Heart right ventricle (tissue), 16 donors: Measurements from ENCODE around the gene ECHDC1. TPM values are rescaled to one million over a fixed set of nuclear protein-coding genes. Genes with fewer than 3 reads are reported as not detected.

ENCODE experiments used
- ATAC-seq, 8 donors: fragments of 200-7000 bp; cut with Tn5 transposase; one replicate each; pipeline ENCODE4 v1.9.1; 2020; ENCODE audit warnings: mild to moderate bottlenecking in 8 of 8, moderate library complexity in 8 of 8, moderate number of reproducible peaks in 1 of 8
- DNase-seq, 2 donors: peaks; one replicate each; pipeline ENCODE4 v3.0.0-alpha.2; 2020
- H3K27ac ChIP-seq, 10 donors: fragments of 200-600 bp; sonication (generic) in 2 of 10; one replicate each; pipeline versions ENCODE4 v1.5.0 to v1.8.0; 2020 to 2022; ENCODE audit warnings: mild to moderate bottlenecking in 3 of 10
- H3K27me3 ChIP-seq, 7 donors: fragments of 200-600 bp; one replicate each; pipeline ENCODE4 v1.8.0; 2021 to 2022; ENCODE audit warnings: mild to moderate bottlenecking in 2 of 7
- H3K36me3 ChIP-seq, 9 donors: fragments of 200-600 bp; sonication (generic) in 1 of 9; one replicate each; pipeline versions ENCODE4 v1.5.0 to v1.8.0; 2020 to 2022; ENCODE audit warnings: mild to moderate bottlenecking in 2 of 9
- H3K4me1 ChIP-seq, 9 donors: fragments of 200-600 bp; sonication (generic) in 1 of 9; one replicate each; pipeline versions ENCODE4 v1.5.0 to v1.8.0; 2020 to 2022; ENCODE audit warnings: mild to moderate bottlenecking in 4 of 9
- H3K4me3 ChIP-seq, 10 donors: fragments of 200-600 bp; sonication (generic) in 2 of 10; one replicate each; pipeline versions ENCODE4 v1.5.0 to v1.8.0; 2020 to 2022; ENCODE audit warnings: mild to moderate bottlenecking in 7 of 10, moderate library complexity in 2 of 10
- H3K9me3 ChIP-seq, 11 donors: fragments of 200-600 bp in 10 of 11; sonication (generic) in 2 of 11; one replicate each; pipeline versions ENCODE4 v1.5.0 to v1.8.0; 2013 to 2022; ENCODE audit warnings: mild to moderate bottlenecking in 2 of 11, control low read depth in 1 of 11, moderate library complexity in 1 of 11
- CTCF ChIP-seq, 9 donors: fragments of 200-600 bp; sonication (generic) in 2 of 9; IDR thresholded peaks; one replicate each; pipeline versions ENCODE4 v1.5.0 to v1.8.0; 2021 to 2022; ENCODE audit warnings: antibody characterized with exemption in 9 of 9, mild to moderate bottlenecking in 5 of 9, moderate library complexity in 1 of 9
- WGBS, 2 donors: extraction: QIAGEN DNeasy Blood & Tissue Kit; methylation state at CpG; one replicate each; pipeline ENCODE4 v1.1.7; 2013; ENCODE audit warnings: inconsistent platforms in 1 of 2; 5-methylcytosine and 5-hydroxymethylcytosine counted together
- intact Hi-C, 10 donors: fragments of 100-400 bp; cut with DNase I; formaldehyde crosslinking; loops; one replicate each; pipeline versions ENCODE4 v1.11.1 to v1.14.2; 2022
- polyA plus RNA-seq, 2 donors: library from polyadenylated mRNA; stranded (reverse); fragments of 200-250 nt; gene quantifications; one replicate each; pipeline ENCODE4 v1.2.3, GENCODE V29; 2013
- total RNA-seq, 10 donors: library from RNA; stranded (reverse); fragmentation: NEBNext Ultra II Directional in 3 of 10; extraction: Animal tissue kit (Norgen Biotek cat#: 25700) in 3 of 10; gene quantifications; one replicate each; pipeline versions ENCODE4 v1.2.1 to v1.2.4, GENCODE V29; 2021 to 2023
- donor health status: Arrhythmogenic right ventricular cardiomyopathy.
- donor health status: ischemic (EF 13 %, LVEDD 7.1; RV severe dilation, severe dysfunction).
- donor health status: healthy with polysubstance abuse.
- donor health status: DM: no; HTN: yes; CAD: no.
- donor health status: DM: no; HTN: no; CAD: no.
- donor health status: ischemic (EF 25% LVEDD 6.9; RV normal size, moderate dysfunction).
- donor health status: ischemic (EF 25% LVEDD 5.7; RV mildly dilated, moderate dysfunction).
- donor health status: healthy.
- donor health status: DM: yes; HTN: yes; CAD: no.
- donor health status: Ischemic cardiomyopathy.
- donor health status: ischemic (EF 35%, LVEDD 5.7; RV mildly dilated, moderate dysfunction).
- donor health status: nonischemic (EF 11% LVEDD 7.7; RV severe dilation, severe dysfunction).
- donor health status: DM: yes; HTN: yes; CAD: no.
- donor health status: PGD.
- donor health status: ischemic (EF 29% LVEDD 5.4; RV normal size, mild dysfunction).
- donor health status: nonischemic (EF 23%, LVEDD 6.1; RV moderate dilation, normal function).

ECHDC1 gene
- total and polyA plus RNA-seq, 12 donors, result 19.5 to 45.3 (median 37.1) TPM

GRCh38 chr6:127303917-127304316, 39.5 kb downstream of the ECHDC1 start:
- intact Hi-C loops, result loop anchor here in 8 of 10 donors (5.0 to 10.0 kb wide), 7 partner anchors 111 to 241 kb away; no protein-coding TSS in a partner anchor
- 95 to 98% methylated on average over 3 of the region's 3 CpGs for WGBS, 2 donors

GRCh38 chr6:127302728-127303660, 40.4 kb downstream of the ECHDC1 start:
- Histone ChIP-seq H3K9me3 (peaks cover 0 to 22% (median 3%) of the 10 kb centered on the region in 11 donors), H3K4me3 (no peak overlapping the region), H3K27me3 (no peaks in the 10 kb centered on the region), H3K36me3 (peaks cover 0 to 10% (median 0%) of the 10 kb centered on the region in 9 donors), H3K27ac (no peak overlapping the region), H3K4me1 (peaks cover 0 to 41% (median 30%) of the 10 kb centered on the region in 9 donors)
- peak in 2 of 8 donors; percentile 39 to 67 for ATAC-seq
- DNase-seq, result peak in 1 of 2 donors; percentile 14
- intact Hi-C loops, result loop anchor here in 8 of 10 donors (5.0 to 10.0 kb wide), 7 partner anchors 112 to 242 kb away; no protein-coding TSS in a partner anchor
- WGBS, 2 donors, result 50 to 58% methylated on average over 6 of the region's 6 CpGs
- peak; percentile 42 to 80 (median 71) for TF ChIP-seq CTCF (IDR thresholded peaks at IDR 0.05)

More at GRCh38 chr6:127303917-127304316, 39.5 kb downstream of the ECHDC1 start:
- ATAC-seq (peak in 1 of 8 donors; percentile 24), DNase-seq (no peak)
- no peak overlapping the region for H3K4me3 ChIP-seq
- peaks cover 0 to 41% (median 30%) of the 10 kb centered on the region in 9 donors for H3K4me1 ChIP-seq
- H3K9me3 ChIP-seq, result peaks cover 0 to 31% (median 12%) of the 10 kb centered on the region in 11 donors
- TF ChIP-seq CTCF (IDR thresholded peaks at IDR 0.05), result no peak
- H3K27ac ChIP-seq, result no peak overlapping the region
- peaks cover 0 to 10% (median 0%) of the 10 kb centered on the region in 9 donors for H3K36me3 ChIP-seq
- H3K27me3 ChIP-seq, result no peaks in the 10 kb centered on the region

- Histone ChIP-seq H3K36me3 (peaks cover 0 to 15% (median 0%) of the 10 kb centered on the region in 9 donors), H3K4me1 (peaks cover 0 to 41% (median 30%) of the 10 kb centered on the region in 9 donors), H3K4me3 (no peak overlapping the region), H3K27me3 (no peaks in the 10 kb centered on the region), H3K27ac (no peak overlapping the region), H3K9me3 (peaks cover 0 to 10% (median 0%) of the 10 kb centered on the region in 11 donors)
- intact Hi-C loops, result loop anchor here in 8 of 10 donors (5.0 to 10.0 kb wide), 7 partner anchors 114 to 244 kb away; no protein-coding TSS in a partner anchor
- DNase-seq, result no peak
- 61 to 68% methylated on average over 6 of the region's 6 CpGs for WGBS, 2 donors
- peak in 1 of 8 donors; percentile 18 for ATAC-seq
- no peak for TF ChIP-seq CTCF (IDR thresholded peaks at IDR 0.05)
Observed at GRCh38 chr6:127301199-127301700, 42.2 kb downstream of the ECHDC1 start.

GRCh38 chr6:127300411-127300810, 43.0 kb downstream of the ECHDC1 start:
- Histone ChIP-seq H3K36me3 (peaks cover 0 to 21% (median 0%) of the 10 kb centered on the region in 9 donors), H3K9me3 (peaks cover 0 to 1% (median 0%) of the 10 kb centered on the region in 11 donors), H3K27ac (no peak overlapping the region), H3K4me1 (peaks cover 0 to 41% (median 30%) of the 10 kb centered on the region in 9 donors), H3K4me3 (no peak overlapping the region), H3K27me3 (no peaks in the 10 kb centered on the region)
- DNase-seq, result no peak
- TF ChIP-seq CTCF (IDR thresholded peaks at IDR 0.05), result no peak
- intact Hi-C loops, result loop anchor here in 8 of 10 donors (5.0 to 10.0 kb wide), 7 partner anchors 114 to 244 kb away; no protein-coding TSS in a partner anchor
- peak in 4 of 8 donors; percentile 32 to 52 (median 37) for ATAC-seq
